GM23248 (cell line): ENCODE data around the gene MYO1E. TPM values are rescaled to one million over a fixed set of nuclear protein-coding genes. Genes with fewer than 3 reads are reported as not detected.

ENCODE experiments used
- DNase-seq: peaks from one replicate; pipeline ENCODE4 v3.0.0-alpha.2; 2015
- H2AFZ ChIP-seq: fragments of 200-600 bp; sonication (generic); 2 replicates; pipeline ENCODE4 v1.6.1; 2016; ENCODE audit warnings: antibody characterized with exemption
- H3F3A ChIP-seq: fragments of 200-600 bp; sonication (generic); 2 replicates; pipeline ENCODE4 v1.6.1; 2016; ENCODE audit warnings: mild to moderate bottlenecking, antibody characterized with exemption, mixed run types; ENCODE audit not compliant: insufficient read depth
- H3K27ac ChIP-seq: fragments of 200-600 bp; sonication (generic); 2 replicates; pipeline ENCODE4 v1.5.1; 2016; ENCODE audit warnings: mild to moderate bottlenecking
- H3K27me3 ChIP-seq: fragments of 200-600 bp; sonication (generic); replicated peaks from 2 replicates; pipeline ENCODE4 v1.6.1; 2016; ENCODE audit warnings: mild to moderate bottlenecking; ENCODE audit not compliant: insufficient read depth
- H3K36me3 ChIP-seq: fragments of 200-600 bp; sonication (generic); 2 replicates; pipeline ENCODE4 v1.6.1; 2016; ENCODE audit warnings: low read depth, mild to moderate bottlenecking
- H3K4me1 ChIP-seq: fragments of 200-600 bp; sonication (generic); 2 replicates; pipeline ENCODE4 v1.6.1; 2016; ENCODE audit warnings: mild to moderate bottlenecking; ENCODE audit not compliant: insufficient read depth
- H3K4me2 ChIP-seq: fragments of 200-600 bp; sonication (generic); one replicate; pipeline ENCODE4 v1.6.1; 2016; ENCODE audit warnings: mild to moderate bottlenecking; ENCODE audit not compliant: unreplicated experiment
- H3K4me3 ChIP-seq: fragments of 200-600 bp; sonication (generic); 2 replicates; pipeline ENCODE4 v1.5.1; 2016; ENCODE audit warnings: mild to moderate bottlenecking
- H3K79me2 ChIP-seq: fragments of 200-600 bp; sonication (generic); 2 replicates; pipeline ENCODE4 v1.6.1; 2016; ENCODE audit warnings: mild to moderate bottlenecking; ENCODE audit not compliant: insufficient read depth
- H3K9ac ChIP-seq: fragments of 200-600 bp; sonication (generic); 2 replicates; pipeline ENCODE4 v1.6.1; 2016; ENCODE audit warnings: mild to moderate bottlenecking
- H3K9me2 ChIP-seq: fragments of 200-600 bp; sonication (generic); 2 replicates; pipeline ENCODE4 v1.6.1; 2016; ENCODE audit warnings: mixed run types, mild to moderate bottlenecking, moderate library complexity; ENCODE audit not compliant: insufficient read depth
- H3K9me3 ChIP-seq: fragments of 200-600 bp; sonication (generic); one replicate; pipeline ENCODE4 v1.6.1; 2017; ENCODE audit warnings: low read depth
- H4K20me1 ChIP-seq: fragments of 200-600 bp; sonication (generic); 2 replicates; pipeline ENCODE4 v1.6.0; 2016; ENCODE audit not compliant: insufficient read depth
- EZH2 ChIP-seq: fragments of 200-600 bp; sonication (generic); IDR thresholded peaks from 2 replicates; pipeline ENCODE4 v1.6.1; 2018; ENCODE audit warnings: antibody characterized with exemption, mild to moderate bottlenecking; ENCODE audit not compliant: insufficient read depth, poor library complexity, severe bottlenecking
- EZH2phosphoT487 ChIP-seq: fragments of 200-600 bp; sonication (generic); IDR thresholded peaks from 2 replicates; pipeline ENCODE4 v1.6.1; 2018; ENCODE audit warnings: antibody characterized with exemption, moderate library complexity, mild to moderate bottlenecking, low read depth; ENCODE audit not compliant: insufficient read depth
- WGBS, 2 experiments: methylation state at CpG; one replicate each; pipeline ENCODE4 v1.1.6; 2015 to 2017; ENCODE audit warnings: low lambda C conversion rate in 2 of 2, low coverage in 1 of 2; ENCODE audit errors: missing lambda C conversion rate in 2 of 2; 5-methylcytosine and 5-hydroxymethylcytosine counted together
- in situ Hi-C: fragments of 300-500 bp; cut with MboI; formaldehyde crosslinking; loops from 2 replicates; pipeline ENCODE4 v1.15.0; 2020
- polyA plus RNA-seq: library from polyadenylated mRNA; unstranded; fragments of >200 nt; fragmentation: Nextera tagmentation; extraction: Ambion mirVana; gene quantifications from 2 replicates; pipeline ENCODE4 v1.2.1, GENCODE V29; 2016
- total RNA-seq: library from RNA; depleted of rRNA; stranded (reverse); fragments of >200 nt; shearing (Covaris generic); gene quantifications from 2 replicates; pipeline ENCODE4 v1.2.3, GENCODE V29; 2014

MYO1E gene
- total and polyA plus RNA-seq, 2 experiments from 2014 or later, result 155 to 190 TPM

DNA sequence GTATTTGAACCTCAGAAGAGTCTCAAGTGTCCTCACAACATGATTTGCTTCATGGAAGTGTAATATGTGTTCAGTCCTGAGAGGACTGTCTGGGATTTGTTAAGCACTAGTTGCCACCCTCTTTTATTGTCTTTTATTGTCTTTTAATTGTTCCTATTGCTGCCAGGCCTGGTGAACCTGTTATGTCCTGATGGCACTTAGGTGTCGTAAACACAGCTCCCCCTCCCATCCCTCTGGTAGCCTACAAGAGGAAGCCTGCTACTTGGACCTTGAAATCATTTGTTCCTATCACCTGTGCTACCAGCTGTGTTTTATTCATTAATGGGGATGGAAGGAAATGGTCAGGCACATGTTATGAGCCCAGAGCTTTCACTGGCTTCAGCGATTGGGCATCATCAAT, 248.4 kb downstream of the MYO1E start:
- 0 out of 2 replicates have a peak, but pooled peaks cover 5% of the 10 kb centered on the region for H3K36me3 ChIP-seq
- H3K9ac ChIP-seq, result no peak overlapping the region
- no peak overlapping the region for H3K4me3 ChIP-seq
- H3K9me2 ChIP-seq, result no peaks in the 10 kb centered on the region
- WGBS, 2 experiments, result 96 to 98% methylated on average over 2 of the region's 2 CpGs
- no peaks in the 10 kb centered on the region for H3K9me3 ChIP-seq
- H3K27ac ChIP-seq, result no peak overlapping the region
- no peak overlapping the region for H2AFZ ChIP-seq
- TF ChIP-seq EZH2phosphoT487 (no peak), EZH2 (no peak)
- in situ Hi-C loops, result no loop called here
- peaks cover 11% of the 10 kb centered on the region for H3K79me2 ChIP-seq
- H3F3A ChIP-seq, result peaks cover 62% of the 10 kb centered on the region
- H3K27me3 ChIP-seq, result no peaks in the 10 kb centered on the region
- no peaks in the 10 kb centered on the region for H4K20me1 ChIP-seq
- no peak for DNase-seq
- H3K4me2 ChIP-seq, result no peak overlapping the region
- H3K4me1 ChIP-seq, result no peaks in the 10 kb centered on the region

DNA sequence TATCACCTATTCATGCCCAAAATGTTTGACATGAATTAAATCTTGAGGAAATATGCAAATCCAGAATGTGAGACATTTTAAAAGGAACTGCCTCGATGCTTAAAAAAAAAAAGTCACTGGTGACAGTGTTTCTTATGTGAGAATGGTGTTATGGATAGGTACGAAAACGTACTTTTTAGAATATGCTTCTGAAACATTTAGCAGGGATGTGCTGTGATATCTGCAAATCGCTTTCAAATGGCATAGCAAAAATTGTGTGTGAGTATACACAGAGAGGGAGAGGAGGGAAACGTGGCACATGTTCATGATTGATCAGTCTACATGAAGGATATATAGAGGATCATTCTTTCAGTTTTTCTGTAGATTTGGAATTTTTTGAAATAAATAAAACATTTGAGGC, 251.7 kb downstream of the MYO1E start:
- no peak overlapping the region for H3K4me2 ChIP-seq
- no peaks in the 10 kb centered on the region for H3K27me3 ChIP-seq
- no peaks in the 10 kb centered on the region for H3K9me2 ChIP-seq
- peaks cover 34% of the 10 kb centered on the region for H3F3A ChIP-seq
- H3K9me3 ChIP-seq, result no peaks in the 10 kb centered on the region
- no peak overlapping the region for H2AFZ ChIP-seq
- in situ Hi-C loops, result no loop called here
- no peak overlapping the region for H3K4me3 ChIP-seq
- 97 to 98% methylated on average over 5 of the region's 5 CpGs for WGBS, 2 experiments
- H3K4me1 ChIP-seq, result 0 out of 2 replicates have a peak, but pooled peaks cover 6% of the 10 kb centered on the region
- no peaks in the 10 kb centered on the region for H3K79me2 ChIP-seq
- H3K36me3 ChIP-seq, result 0 out of 2 replicates have a peak, but pooled peaks cover 4% of the 10 kb centered on the region
- no peak for DNase-seq
- H4K20me1 ChIP-seq, result no peaks in the 10 kb centered on the region
- no peak for TF ChIP-seq EZH2phosphoT487
- no peak for TF ChIP-seq EZH2
- H3K27ac ChIP-seq, result no peak overlapping the region
- no peak overlapping the region for H3K9ac ChIP-seq

DNA sequence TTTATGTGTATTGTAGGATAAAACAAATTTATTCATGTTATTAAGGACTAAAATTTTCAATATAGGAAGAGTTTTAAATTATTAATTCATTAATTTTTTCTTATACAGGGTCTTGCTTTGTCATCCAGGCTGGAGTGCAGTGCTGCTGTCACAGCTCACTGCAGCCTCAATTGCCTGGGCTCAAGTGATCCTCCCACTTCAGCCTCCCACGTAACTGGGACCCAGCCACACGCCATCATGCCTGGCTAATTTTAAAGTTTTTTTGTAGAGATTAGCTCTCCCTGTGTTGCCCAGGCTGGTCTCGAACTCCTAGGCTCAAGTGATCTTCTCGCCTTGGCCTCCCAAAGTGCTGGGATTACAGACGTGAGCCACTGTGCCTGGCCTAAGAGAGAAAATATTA, 253.0 kb downstream of the MYO1E start:
- Histone ChIP-seq H3K4me3 (no peak overlapping the region), H2AFZ (no peak overlapping the region), H3F3A (peaks cover 23% of the 10 kb centered on the region), H3K79me2 (no peaks in the 10 kb centered on the region), H3K9me2 (no peaks in the 10 kb centered on the region), H3K4me1 (0 out of 2 replicates have a peak, but pooled peaks cover 7% of the 10 kb centered on the region), H3K9ac (no peak overlapping the region), H3K27me3 (no peaks in the 10 kb centered on the region), H3K4me2 (no peak overlapping the region), H4K20me1 (no peaks in the 10 kb centered on the region), H3K36me3 (0 out of 2 replicates have a peak, but pooled peaks cover 3% of the 10 kb centered on the region), H3K27ac (no peak overlapping the region), H3K9me3 (no peaks in the 10 kb centered on the region)
- in situ Hi-C loops, result no loop called here
- DNase-seq, result no peak
- no peak for TF ChIP-seq EZH2
- no peak for TF ChIP-seq EZH2phosphoT487
- 95 to 96% methylated on average over 5 of the region's 5 CpGs for WGBS, 2 experiments

DNA sequence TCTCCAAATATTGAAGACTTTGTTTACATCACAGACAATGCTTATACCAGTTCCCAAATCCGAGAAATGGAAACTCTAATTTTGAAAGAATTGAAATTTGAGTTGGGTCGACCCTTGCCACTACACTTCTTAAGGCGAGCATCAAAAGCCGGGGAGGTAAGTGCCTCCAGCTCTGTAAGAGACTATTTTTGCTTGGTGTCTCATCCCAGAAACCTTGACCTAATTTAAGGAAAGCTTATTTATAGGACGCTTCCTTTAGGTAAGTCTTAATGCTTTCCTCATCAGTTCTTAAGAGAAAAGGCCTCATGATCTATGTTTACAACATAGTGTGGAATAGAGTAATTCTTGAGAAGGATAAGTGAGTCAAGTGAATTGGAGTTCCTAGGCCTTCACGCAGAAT, 255.9 kb downstream of the MYO1E start:
- no peaks in the 10 kb centered on the region for H3K9me2 ChIP-seq
- no peak overlapping the region for H2AFZ ChIP-seq
- 98% methylated on average over 6 of the region's 6 CpGs for WGBS, 2 experiments
- no peaks in the 10 kb centered on the region for H3K9me3 ChIP-seq
- peaks cover 14% of the 10 kb centered on the region for H3F3A ChIP-seq
- H3K9ac ChIP-seq, result no peak overlapping the region
- H3K4me2 ChIP-seq, result no peak overlapping the region
- no peaks in the 10 kb centered on the region for H4K20me1 ChIP-seq
- TF ChIP-seq EZH2phosphoT487, result no peak
- TF ChIP-seq EZH2, result no peak
- no peak for DNase-seq
- no peak overlapping the region for H3K4me3 ChIP-seq
- 0 out of 2 replicates have a peak, but pooled peaks cover 7% of the 10 kb centered on the region for H3K4me1 ChIP-seq
- no peak overlapping the region for H3K27ac ChIP-seq
- 0 out of 2 replicates have a peak, but pooled peaks cover 13% of the 10 kb centered on the region for H3K79me2 ChIP-seq
- in situ Hi-C loops, result no loop called here
- no peaks in the 10 kb centered on the region for H3K27me3 ChIP-seq
- 0 out of 2 replicates have a peak, but pooled peaks cover 12% of the 10 kb centered on the region for H3K36me3 ChIP-seq
